Esophagus muscularis mucosa (tissue), 3 donors: ENCODE measurements around the gene MORN5.

Experiments
- POLR2A ChIP-seq: fragments of 450-650 bp; IDR thresholded peaks from one replicate; pipeline ENCODE4 v1.6.1; 2017; ENCODE audit warnings: antibody characterized with exemption, moderate library complexity, mild to moderate bottlenecking, low read depth
- TF ChIP-seq, protein P1 (sequence below), 3 experiments: fragments of 200-600 bp in 2 of 3; fragments of 450-650 bp in 1 of 3; sonication (generic) in 2 of 3; IDR thresholded peaks; one replicate each; pipeline ENCODE4 v1.5.1; 2017 to 2019; ENCODE audit warnings: antibody characterized with exemption in 3 of 3, mild to moderate bottlenecking in 2 of 3, moderate library complexity in 1 of 3

DNA sequence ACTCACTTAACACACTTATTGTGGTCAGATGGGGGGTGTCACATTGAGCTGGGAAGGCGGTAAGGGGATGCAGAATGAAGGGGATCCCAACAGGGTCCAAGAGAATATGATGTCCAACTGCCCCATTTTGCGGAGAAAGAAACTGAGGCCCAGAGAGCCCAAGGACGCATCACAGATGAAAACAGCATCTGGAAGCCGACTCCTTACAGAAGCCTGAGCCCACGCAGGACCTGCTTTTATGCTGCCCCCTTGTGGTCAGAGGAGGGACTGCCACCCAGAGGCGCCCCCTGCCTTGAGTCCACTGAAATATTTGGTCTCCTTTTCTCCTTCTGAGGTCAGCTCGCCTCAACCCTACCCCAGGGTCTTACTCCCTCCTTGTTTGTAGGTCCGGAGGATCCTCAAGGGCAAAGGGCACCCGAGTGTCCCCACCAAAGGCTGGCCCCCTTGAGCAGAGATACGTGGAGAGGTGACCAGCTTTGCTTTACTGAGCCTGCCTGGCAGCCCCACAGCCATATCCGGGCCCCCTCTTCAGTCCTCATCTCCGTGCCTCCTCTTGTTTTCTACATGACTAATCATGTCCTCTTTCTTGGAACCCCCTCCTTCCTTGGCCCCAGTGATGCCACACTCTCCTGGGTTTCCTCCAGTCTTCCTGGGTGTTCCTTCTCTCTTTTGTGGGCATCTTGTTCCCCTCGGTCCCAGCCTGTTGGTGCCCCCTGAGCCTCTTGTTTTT is 36.6 kb upstream of the MORN5 start:
- no peak for TF ChIP-seq POLR2A
- TF ChIP-seq, protein P1, sequence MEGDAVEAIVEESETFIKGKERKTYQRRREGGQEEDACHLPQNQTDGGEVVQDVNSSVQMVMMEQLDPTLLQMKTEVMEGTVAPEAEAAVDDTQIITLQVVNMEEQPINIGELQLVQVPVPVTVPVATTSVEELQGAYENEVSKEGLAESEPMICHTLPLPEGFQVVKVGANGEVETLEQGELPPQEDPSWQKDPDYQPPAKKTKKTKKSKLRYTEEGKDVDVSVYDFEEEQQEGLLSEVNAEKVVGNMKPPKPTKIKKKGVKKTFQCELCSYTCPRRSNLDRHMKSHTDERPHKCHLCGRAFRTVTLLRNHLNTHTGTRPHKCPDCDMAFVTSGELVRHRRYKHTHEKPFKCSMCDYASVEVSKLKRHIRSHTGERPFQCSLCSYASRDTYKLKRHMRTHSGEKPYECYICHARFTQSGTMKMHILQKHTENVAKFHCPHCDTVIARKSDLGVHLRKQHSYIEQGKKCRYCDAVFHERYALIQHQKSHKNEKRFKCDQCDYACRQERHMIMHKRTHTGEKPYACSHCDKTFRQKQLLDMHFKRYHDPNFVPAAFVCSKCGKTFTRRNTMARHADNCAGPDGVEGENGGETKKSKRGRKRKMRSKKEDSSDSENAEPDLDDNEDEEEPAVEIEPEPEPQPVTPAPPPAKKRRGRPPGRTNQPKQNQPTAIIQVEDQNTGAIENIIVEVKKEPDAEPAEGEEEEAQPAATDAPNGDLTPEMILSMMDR (IDR thresholded peaks at IDR 0.05): peak; percentile 99
